Lower lobe of right lung (tissue), 2 donors: ENCODE results near the gene COQ10A. TPM values are rescaled to one million over a fixed set of nuclear protein-coding genes. Genes with fewer than 3 reads are reported as not detected.
A peak's percentile ranks its signal among the peaks of the same experiment; 100 is the strongest.

Experiments used
- ATAC-seq, 2 donors: fragments of 200-7000 bp; cut with Tn5 transposase; one replicate each; pipeline ENCODE4 v1.9.1; 2020 to 2022; ENCODE audit warnings: mild to moderate bottlenecking in 2 of 2, moderate library complexity in 2 of 2
- DNase-seq: peaks from one replicate; pipeline ENCODE4 v3.0.0-alpha.2; 2020
- H3K27ac ChIP-seq: fragments of 200-600 bp; one replicate; pipeline ENCODE4 v1.8.0; 2022
- H3K27me3 ChIP-seq: fragments of 200-600 bp; one replicate; pipeline ENCODE4 v1.8.0; 2022; ENCODE audit warnings: low read depth
- H3K36me3 ChIP-seq: fragments of 200-600 bp; one replicate; pipeline ENCODE4 v1.8.0; 2022; ENCODE audit warnings: mild to moderate bottlenecking
- H3K4me1 ChIP-seq: fragments of 200-600 bp; one replicate; pipeline ENCODE4 v1.8.0; 2022
- H3K4me3 ChIP-seq: fragments of 200-600 bp; one replicate; pipeline ENCODE4 v1.8.0; 2022; ENCODE audit warnings: mild to moderate bottlenecking
- H3K9me3 ChIP-seq: fragments of 200-600 bp; one replicate; pipeline ENCODE4 v1.8.0; 2022
- CTCF ChIP-seq: fragments of 200-600 bp; IDR thresholded peaks from one replicate; pipeline ENCODE4 v1.8.0; 2022; ENCODE audit warnings: antibody characterized with exemption, mild to moderate bottlenecking
- intact Hi-C: fragments of 100-400 bp; cut with DNase I; formaldehyde crosslinking; loops from one replicate; pipeline ENCODE4 v1.11.0; 2022
- long read RNA-seq: library from polyadenylated mRNA; unstranded; transcript quantifications from one replicate; pipeline ENCODE4 v2.0.0, GENCODE V29; 2021
- total RNA-seq: library from RNA; stranded (reverse); fragmentation: NEBNext Ultra II Directional; extraction: Animal tissue kit (Norgen Biotek cat#: 25700); gene quantifications from one replicate; pipeline ENCODE4 v1.2.1, GENCODE V29; 2021
- donor health status: DM: no; HTN: yes; CAD: no; lungs with severe emphysema.

Gene COQ10A
- total RNA-seq = 12.8 TPM
- long read RNA-seq, partial matches to known transcripts = 1 of 10 reads
- long read RNA-seq, other reads (novel, unspliced or antisense) = 2 of 10 reads

- peak within 1 kb of the TSS; percentile 67 for H3K4me3 ChIP-seq
- ATAC-seq = peak; percentile 98
- TF ChIP-seq CTCF = peak; percentile 50
- H3K27ac ChIP-seq = peak within 1 kb of the TSS; percentile 93
- peak; percentile 93 for DNase-seq
- intact Hi-C loops = no loop called here
- H3K4me1 ChIP-seq = peaks cover 18% of the 10 kb centered on the region
- no peaks in the 10 kb centered on the region for H3K27me3 ChIP-seq
- H3K36me3 ChIP-seq = peaks cover 30% of the 10 kb centered on the region
- no peaks in the 10 kb centered on the region for H3K9me3 ChIP-seq
These were observed at the start of gene COQ10A for GRCh38 chr12:56266693-56267442. COQ10A (plus strand) TSS chr12:56266942; CDS start chr12:56267119, 177 bp downstream.

GRCh38 chr12:56219840-56220239 is 46.9 kb upstream of the COQ10A start:
- intact Hi-C loops = no loop called here
- ATAC-seq (no peak), DNase-seq (no peak)
- Histone ChIP-seq H3K9me3 (no peaks in the 10 kb centered on the region), H3K4me1 (peaks cover 41% of the 10 kb centered on the region), H3K27ac (peak overlapping the region; percentile 96), H3K4me3 (no peak overlapping the region), H3K36me3 (peaks cover 26% of the 10 kb centered on the region), H3K27me3 (no peaks in the 10 kb centered on the region)
- no peak for TF ChIP-seq CTCF

GRCh38 chr12:56220611-56221231 is 46.0 kb upstream of the COQ10A start:
- no peak for TF ChIP-seq CTCF
- Histone ChIP-seq H3K36me3 (peaks cover 17% of the 10 kb centered on the region), H3K4me1 (peaks cover 43% of the 10 kb centered on the region), H3K9me3 (no peaks in the 10 kb centered on the region), H3K4me3 (peak overlapping the region; percentile 80), H3K27ac (peak overlapping the region; percentile 96), H3K27me3 (no peaks in the 10 kb centered on the region)
- peak; percentile 52 for DNase-seq
- ATAC-seq = peak; percentile 6 to 20
- intact Hi-C loops = no loop called here

GRCh38 chr12:56221232-56221756 is 45.4 kb upstream of the COQ10A start:
- ATAC-seq = peak; percentile 47 to 57
- Histone ChIP-seq H3K27me3 (no peaks in the 10 kb centered on the region), H3K9me3 (no peaks in the 10 kb centered on the region), H3K4me3 (peak overlapping the region; percentile 80), H3K27ac (peak overlapping the region; percentile 96), H3K36me3 (peaks cover 11% of the 10 kb centered on the region), H3K4me1 (peaks cover 43% of the 10 kb centered on the region)
- TF ChIP-seq CTCF = no peak
- intact Hi-C loops = no loop called here
- peak; percentile 70 for DNase-seq

- H3K27me3 ChIP-seq = no peaks in the 10 kb centered on the region
- peaks cover 43% of the 10 kb centered on the region for H3K4me1 ChIP-seq
- H3K9me3 ChIP-seq = no peaks in the 10 kb centered on the region
- peak within 1 kb of the TSS; percentile 80 for H3K4me3 ChIP-seq
- peak within 1 kb of the TSS; percentile 96 for H3K27ac ChIP-seq
- intact Hi-C loops = no loop called here
- ATAC-seq (peak; percentile 92 to 93), DNase-seq (peak; percentile 98)
- no peak for TF ChIP-seq CTCF
- peaks cover 5% of the 10 kb centered on the region for H3K36me3 ChIP-seq
These were observed 44.8 kb upstream of the COQ10A start, which contains the start of gene RNF41 for GRCh38 chr12:56221757-56222530. RNF41 (minus strand) TSS chr12:56221922; CDS start chr12:56214047, 7,875 bp downstream.
